Measurements from ENCODE around the gene UFD1.

GRCh38 chr22:19466848-19467752 lies 11.9 kb downstream of the UFD1 start:
- TF ChIP-seq POLR2AphosphoS5 (IDR thresholded peaks at IDR 0.05) (no peak), CTCF (IDR thresholded peaks at IDR 0.05) (no peak)
